Fibroblast of upper back skin (primary cell): Measurements from ENCODE around the gene CCDC13.

Source experiments
- DNase-seq: peaks from one replicate; pipeline ENCODE4 v3.0.0-alpha.2; 2013

CCDC13 gene

GRCh38 chr3:42731476-42732195 lies 41.4 kb downstream of the CCDC13 start:
- DNase-seq, result no peak

- no peak for DNase-seq
These were observed 42.2 kb downstream of the CCDC13 start for GRCh38 chr3:42730706-42731420.

GRCh38 chr3:42730294-42730693 lies 42.8 kb downstream of the CCDC13 start:
- no peak for DNase-seq

GRCh38 chr3:42729404-42730145 lies 43.5 kb downstream of the CCDC13 start:
- DNase-seq, result no peak

GRCh38 chr3:42728668-42729364 lies 44.2 kb downstream of the CCDC13 start:
- no peak for DNase-seq

- no peak for DNase-seq
These were observed 45.0 kb downstream of the CCDC13 start for GRCh38 chr3:42728056-42728455.

- no peak for DNase-seq
These were observed 47.6 kb downstream of the CCDC13 start for GRCh38 chr3:42725454-42725853.

- DNase-seq, result no peak
These were observed 49.8 kb downstream of the CCDC13 start for GRCh38 chr3:42723219-42723618.
